Mucosa of descending colon (tissue), 3 donors: Measurements from ENCODE around the gene ATP8A1. TPM values are rescaled to one million over a fixed set of nuclear protein-coding genes. Genes with fewer than 3 reads are reported as not detected.

Source experiments
- ATAC-seq: fragments of 200-7000 bp; cut with Tn5 transposase; one replicate; pipeline ENCODE4 v1.9.1; 2020; ENCODE audit warnings: mild to moderate bottlenecking, moderate library complexity
- DNase-seq, 3 donors: peaks; one replicate each; pipeline ENCODE4 v3.0.0-alpha.2; 2020
- H3K36me3 ChIP-seq: fragments of 200-600 bp; one replicate; pipeline ENCODE4 v1.8.0; 2021; ENCODE audit warnings: low read depth, mild to moderate bottlenecking
- H3K4me1 ChIP-seq: fragments of 200-600 bp; one replicate; pipeline ENCODE4 v1.8.0; 2021; ENCODE audit warnings: low read depth, mild to moderate bottlenecking
- H3K4me3 ChIP-seq: fragments of 200-600 bp; one replicate; pipeline ENCODE4 v1.8.0; 2021; ENCODE audit warnings: mild to moderate bottlenecking
- H3K9me3 ChIP-seq: fragments of 200-600 bp; one replicate; pipeline ENCODE4 v1.8.0; 2021; ENCODE audit warnings: mild to moderate bottlenecking
- intact Hi-C, 2 donors: fragments of 100-400 bp; cut with DNase I in 1 of 2; cut with micrococcal nuclease in 1 of 2; formaldehyde crosslinking; loops; one replicate each; pipeline versions ENCODE4 v1.11.0 to v1.11.1; 2022; cut with DNase I, micrococcal nuclease
- total RNA-seq, 3 donors: library from RNA; stranded (reverse); fragmentation: NEBNext Ultra II Directional in 2 of 3; extraction: Animal tissue kit (Norgen Biotek cat#: 25700) in 2 of 3; gene quantifications; one replicate each; pipeline versions ENCODE4 v1.2.1 to v1.2.4, GENCODE V29; 2021 to 2023
- TF ChIP-seq, protein P1 (sequence below): fragments of 200-600 bp; IDR thresholded peaks from one replicate; pipeline ENCODE4 v1.8.0; 2022; ENCODE audit warnings: antibody characterized with exemption, mild to moderate bottlenecking
- donor health status: DM: no; HTN: no; CAD: no; lungs with moderate emphysema.
- donor health status: DM: no; HTN: no; CAD: no.
- donor health status: DM: no; HTN: yes; CAD: no.

The ATP8A1 gene
- total RNA-seq, 3 donors from 2014 or later: 40.3 to 92.0 (median 41.1) TPM

DNA sequence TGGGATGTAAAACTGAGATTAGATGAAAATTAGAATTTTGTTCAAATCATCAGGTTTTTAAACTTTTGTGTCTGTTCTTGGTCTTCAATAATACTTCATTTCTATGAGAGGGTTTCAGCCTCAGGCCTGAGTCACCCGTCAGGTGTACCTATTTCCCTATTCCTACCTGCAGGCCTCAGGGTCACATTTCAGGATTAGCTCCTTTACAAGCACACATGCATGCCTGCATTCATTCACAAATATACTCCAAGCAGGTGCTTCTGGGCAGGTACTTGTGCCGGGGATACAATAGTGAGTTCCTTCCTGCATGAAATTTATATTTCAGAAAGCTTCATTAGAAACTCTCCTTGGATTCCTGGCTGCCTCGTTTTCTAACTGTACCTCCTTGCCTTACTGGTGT is 144.7 kb downstream of the ATP8A1 start:
- no peaks in the 10 kb centered on the region for H3K36me3 ChIP-seq
- H3K4me1 ChIP-seq: no peaks in the 10 kb centered on the region
- DNase-seq: no peak
- no peak overlapping the region for H3K4me3 ChIP-seq
- H3K9me3 ChIP-seq: no peaks in the 10 kb centered on the region
- TF ChIP-seq, protein P1, sequence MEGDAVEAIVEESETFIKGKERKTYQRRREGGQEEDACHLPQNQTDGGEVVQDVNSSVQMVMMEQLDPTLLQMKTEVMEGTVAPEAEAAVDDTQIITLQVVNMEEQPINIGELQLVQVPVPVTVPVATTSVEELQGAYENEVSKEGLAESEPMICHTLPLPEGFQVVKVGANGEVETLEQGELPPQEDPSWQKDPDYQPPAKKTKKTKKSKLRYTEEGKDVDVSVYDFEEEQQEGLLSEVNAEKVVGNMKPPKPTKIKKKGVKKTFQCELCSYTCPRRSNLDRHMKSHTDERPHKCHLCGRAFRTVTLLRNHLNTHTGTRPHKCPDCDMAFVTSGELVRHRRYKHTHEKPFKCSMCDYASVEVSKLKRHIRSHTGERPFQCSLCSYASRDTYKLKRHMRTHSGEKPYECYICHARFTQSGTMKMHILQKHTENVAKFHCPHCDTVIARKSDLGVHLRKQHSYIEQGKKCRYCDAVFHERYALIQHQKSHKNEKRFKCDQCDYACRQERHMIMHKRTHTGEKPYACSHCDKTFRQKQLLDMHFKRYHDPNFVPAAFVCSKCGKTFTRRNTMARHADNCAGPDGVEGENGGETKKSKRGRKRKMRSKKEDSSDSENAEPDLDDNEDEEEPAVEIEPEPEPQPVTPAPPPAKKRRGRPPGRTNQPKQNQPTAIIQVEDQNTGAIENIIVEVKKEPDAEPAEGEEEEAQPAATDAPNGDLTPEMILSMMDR: no peak
- no peak for ATAC-seq
- intact Hi-C loops: loop anchor here in 1 of 2 donors (10.0 kb wide), 1 partner anchor 227 kb away; no protein-coding TSS in a partner anchor

DNA sequence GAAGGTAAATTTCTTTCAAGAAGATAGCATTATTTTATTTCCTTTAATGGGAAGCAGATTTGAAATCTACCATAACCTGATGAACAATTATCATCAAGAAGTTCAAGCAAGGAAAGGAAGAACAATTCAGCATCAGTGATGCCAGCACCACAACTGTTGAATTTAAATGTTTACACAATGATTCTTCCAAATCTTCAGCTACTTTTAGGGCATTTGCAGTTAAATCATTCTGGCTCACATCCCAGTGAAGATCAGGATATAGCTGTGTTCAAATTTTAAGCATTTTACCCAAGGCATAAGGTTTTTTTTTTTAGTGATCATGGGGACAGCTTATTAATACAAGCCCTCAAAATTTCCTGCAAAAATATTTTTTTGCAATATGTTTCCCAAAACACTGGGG is 146.7 kb downstream of the ATP8A1 start:
- intact Hi-C loops: loop anchor here in 1 of 2 donors (10.0 kb wide), 1 partner anchor 225 kb away; no protein-coding TSS in a partner anchor
- TF ChIP-seq, protein P1: no peak
- no peak overlapping the region for H3K4me3 ChIP-seq
- no peaks in the 10 kb centered on the region for H3K9me3 ChIP-seq
- no peaks in the 10 kb centered on the region for H3K36me3 ChIP-seq
- no peak for DNase-seq
- ATAC-seq: no peak
- H3K4me1 ChIP-seq: no peaks in the 10 kb centered on the region

DNA sequence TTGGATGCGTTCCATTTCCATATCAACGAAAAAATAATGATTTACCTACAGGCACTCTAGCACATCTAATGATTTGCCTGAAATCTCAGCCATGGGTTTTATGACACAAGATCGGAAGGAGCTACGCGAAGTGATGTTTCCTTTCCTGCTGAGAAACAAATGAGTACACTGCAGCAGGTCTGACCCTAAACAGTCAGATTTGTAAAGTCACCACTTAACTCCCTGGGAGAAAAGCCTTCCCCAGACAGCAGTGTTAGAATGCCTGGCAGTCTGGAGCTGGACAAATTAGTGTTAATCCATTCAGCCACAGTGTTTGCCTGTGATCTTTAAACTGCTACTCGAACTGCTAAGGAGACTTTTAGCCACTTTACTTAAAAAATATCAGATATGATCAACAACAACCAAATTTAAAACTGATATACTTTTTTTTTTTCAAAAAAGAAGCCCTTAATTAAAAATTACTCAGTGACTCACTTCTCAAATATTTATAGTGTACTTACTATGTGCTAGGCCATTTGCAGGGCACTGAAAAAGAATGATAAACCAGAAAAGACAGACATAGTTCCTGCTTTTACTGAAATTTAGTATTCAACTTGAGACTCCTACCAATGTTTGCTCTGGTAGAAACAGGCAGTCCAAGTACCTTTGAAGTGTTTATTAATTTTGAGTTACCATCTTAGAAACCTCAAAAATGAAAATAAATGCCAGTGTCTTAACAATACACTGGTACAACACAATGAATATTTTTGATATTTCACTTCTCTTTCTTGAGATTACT is 155.1 kb downstream of the ATP8A1 start:
- intact Hi-C loops: no loop called here
- Histone ChIP-seq H3K9me3 (no peaks in the 10 kb centered on the region), H3K36me3 (peaks cover 5% of the 10 kb centered on the region), H3K4me1 (no peaks in the 10 kb centered on the region), H3K4me3 (no peak overlapping the region)
- ATAC-seq (no peak), DNase-seq (no peak)
- TF ChIP-seq, protein P1: no peak

DNA sequence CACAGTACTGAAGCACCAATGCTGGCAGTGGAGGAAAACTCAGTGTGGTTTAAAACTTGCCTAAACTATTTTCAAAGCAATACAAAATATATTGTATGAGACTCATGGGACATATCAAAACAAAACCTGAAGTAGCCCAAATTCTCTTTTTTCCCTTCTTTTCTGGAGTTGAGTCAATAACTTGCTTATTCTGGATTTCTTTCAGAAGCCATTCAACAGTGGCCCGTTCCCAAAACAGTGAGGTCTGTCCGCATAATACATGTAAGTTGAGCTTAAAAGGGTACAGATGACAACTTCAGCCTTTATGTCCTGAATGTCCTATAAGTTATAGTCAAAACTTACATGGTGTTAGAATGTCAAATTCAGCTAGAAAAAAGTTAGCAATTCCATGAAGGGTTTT is 158.9 kb downstream of the ATP8A1 start:
- no peaks in the 10 kb centered on the region for H3K9me3 ChIP-seq
- TF ChIP-seq, protein P1: no peak
- DNase-seq: no peak
- no peak for ATAC-seq
- H3K36me3 ChIP-seq: peaks cover 5% of the 10 kb centered on the region
- intact Hi-C loops: no loop called here
- H3K4me1 ChIP-seq: no peaks in the 10 kb centered on the region
- no peak overlapping the region for H3K4me3 ChIP-seq

DNA sequence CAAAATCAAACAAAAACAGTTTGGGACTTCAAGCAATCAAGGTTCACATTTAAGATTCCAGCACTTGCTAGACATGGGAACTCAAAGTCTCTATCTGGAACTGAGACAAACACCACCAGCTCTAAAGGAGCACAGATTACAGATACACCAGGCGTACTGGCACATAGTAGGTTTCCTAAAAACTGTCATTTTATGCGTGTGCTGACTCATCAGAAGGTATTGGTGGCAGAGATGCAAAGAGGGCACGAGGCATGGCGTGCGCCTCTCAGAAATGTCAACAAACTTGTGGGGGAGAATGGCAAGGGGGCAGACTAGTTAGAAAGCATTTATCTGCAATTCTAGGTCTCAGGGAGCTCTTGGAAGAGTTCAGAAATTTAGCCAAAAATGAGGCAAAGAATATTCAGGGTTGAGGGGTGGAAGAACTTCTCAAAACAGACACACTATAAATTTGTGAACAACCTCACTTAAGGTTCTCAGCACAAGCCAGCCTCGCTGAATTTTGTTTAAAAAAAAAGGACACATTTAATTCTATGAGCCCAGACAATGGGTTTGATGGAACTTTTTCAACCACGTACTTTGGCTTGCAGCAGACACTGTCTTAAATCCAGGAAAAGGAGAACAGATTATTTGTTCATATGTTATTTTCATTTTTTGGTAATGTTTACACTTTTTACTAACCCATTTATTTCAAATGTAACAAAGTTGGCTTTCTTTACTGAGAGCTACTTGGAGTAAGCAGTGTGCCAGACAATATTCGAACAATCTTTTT is 159.6 kb downstream of the ATP8A1 start:
- DNase-seq (no peak), ATAC-seq (no peak)
- H3K36me3 ChIP-seq: no peaks in the 10 kb centered on the region
- no peaks in the 10 kb centered on the region for H3K9me3 ChIP-seq
- intact Hi-C loops: no loop called here
- TF ChIP-seq, protein P1: no peak
- H3K4me1 ChIP-seq: no peaks in the 10 kb centered on the region
- H3K4me3 ChIP-seq: no peak overlapping the region
